GM20000 (cell line): ENCODE measurements around the gene UBFD1.

Experiments
- DNase-seq: peaks from one replicate; pipeline ENCODE4 v3.0.0; 2012; ENCODE audit warnings: low spot score
- CTCF ChIP-seq: IDR thresholded peaks from 2 replicates; pipeline ENCODE4 v1.5.1; 2012; ENCODE audit warnings: mild to moderate bottlenecking, control low read depth; ENCODE audit errors: extremely low read depth, missing control alignments

The UBFD1 gene

GRCh38 chr16:23521037-23521743 is 36.3 kb upstream of the UBFD1 start:
- DNase-seq, result no peak
- TF ChIP-seq CTCF, result no peak

- TF ChIP-seq CTCF, result no peak
- DNase-seq, result no peak
Observed at GRCh38 chr16:23521965-23522364, 35.6 kb upstream of the UBFD1 start.

GRCh38 chr16:23523321-23523720 is 34.2 kb upstream of the UBFD1 start:
- TF ChIP-seq CTCF, result no peak
- DNase-seq, result no peak

- DNase-seq, result no peak
- TF ChIP-seq CTCF, result no peak
Observed at GRCh38 chr16:23523876-23524385, 33.6 kb upstream of the UBFD1 start.

- no peak for DNase-seq
- TF ChIP-seq CTCF, result no peak
Observed at GRCh38 chr16:23524886-23525285, 32.6 kb upstream of the UBFD1 start.

GRCh38 chr16:23527961-23528643 is 29.4 kb upstream of the UBFD1 start:
- no peak for DNase-seq
- no peak for TF ChIP-seq CTCF

GRCh38 chr16:23528644-23529310 is 28.8 kb upstream of the UBFD1 start:
- no peak for TF ChIP-seq CTCF
- no peak for DNase-seq
